ENCODE data around the gene KCTD8.

KCTD8 gene

GRCh38 chr4:44421330-44422065 is 27.1 kb downstream of the KCTD8 start:
- no peaks in the 10 kb centered on the region for H3K27me3 Mint-ChIP-seq
- no peak overlapping the region for H3K27ac Mint-ChIP-seq
- H3K4me3 Mint-ChIP-seq = no peak overlapping the region
- no peaks in the 10 kb centered on the region for H3K36me3 Mint-ChIP-seq
- no peaks in the 10 kb centered on the region for H3K4me1 Mint-ChIP-seq
- DNase-seq = no peak
- no peaks in the 10 kb centered on the region for H3K9me3 Mint-ChIP-seq
- CTCF ChIA-PET = no interaction called here

- CTCF ChIA-PET = interaction anchor here (0.6 kb wide), 1 partner anchor 80 kb away, joined by 3 read pairs; no protein-coding TSS in a partner anchor
- Mint-ChIP-seq H3K4me1 (no peaks in the 10 kb centered on the region), H3K27me3 (no peaks in the 10 kb centered on the region), H3K36me3 (no peaks in the 10 kb centered on the region), H3K4me3 (no peak overlapping the region), H3K9me3 (no peaks in the 10 kb centered on the region), H3K27ac (no peak overlapping the region)
- DNase-seq = no peak
Measured at GRCh38 chr4:44415251-44415650, 33.4 kb downstream of the KCTD8 start.

GRCh38 chr4:44368413-44369167 is 80.0 kb downstream of the KCTD8 start:
- no peak for DNase-seq
- H3K4me3 Mint-ChIP-seq = no peak overlapping the region
- H3K36me3 Mint-ChIP-seq = no peaks in the 10 kb centered on the region
- CTCF ChIA-PET = no interaction called here
- peaks cover 3% of the 10 kb centered on the region for H3K9me3 Mint-ChIP-seq
- no peaks in the 10 kb centered on the region for H3K27me3 Mint-ChIP-seq
- H3K4me1 Mint-ChIP-seq = no peaks in the 10 kb centered on the region
- no peak overlapping the region for H3K27ac Mint-ChIP-seq

- H3K27me3 Mint-ChIP-seq = no peaks in the 10 kb centered on the region
- no peaks in the 10 kb centered on the region for H3K9me3 Mint-ChIP-seq
- H3K27ac Mint-ChIP-seq = no peak overlapping the region
- no peak overlapping the region for H3K4me3 Mint-ChIP-seq
- no peaks in the 10 kb centered on the region for H3K4me1 Mint-ChIP-seq
- CTCF ChIA-PET = no interaction called here
- no peaks in the 10 kb centered on the region for H3K36me3 Mint-ChIP-seq
- no peak for DNase-seq
Measured at GRCh38 chr4:44354172-44354571, 94.4 kb downstream of the KCTD8 start.

- Mint-ChIP-seq H3K36me3 (no peaks in the 10 kb centered on the region), H3K4me1 (no peaks in the 10 kb centered on the region), H3K27ac (no peak overlapping the region), H3K27me3 (no peaks in the 10 kb centered on the region), H3K9me3 (no peaks in the 10 kb centered on the region), H3K4me3 (no peak overlapping the region)
- CTCF ChIA-PET = no interaction called here
- no peak for DNase-seq
Measured at GRCh38 chr4:44351069-44351468, 97.5 kb downstream of the KCTD8 start.

GRCh38 chr4:44342800-44343199 is 105.8 kb downstream of the KCTD8 start:
- Mint-ChIP-seq H3K27ac (no peak overlapping the region), H3K4me3 (no peak overlapping the region), H3K9me3 (no peaks in the 10 kb centered on the region), H3K4me1 (no peaks in the 10 kb centered on the region), H3K36me3 (no peaks in the 10 kb centered on the region), H3K27me3 (no peaks in the 10 kb centered on the region)
- CTCF ChIA-PET = no interaction called here
- DNase-seq = no peak

GRCh38 chr4:44326741-44327140 is 121.9 kb downstream of the KCTD8 start:
- H3K4me1 Mint-ChIP-seq = no peaks in the 10 kb centered on the region
- H3K36me3 Mint-ChIP-seq = no peaks in the 10 kb centered on the region
- H3K27ac Mint-ChIP-seq = no peak overlapping the region
- no peaks in the 10 kb centered on the region for H3K27me3 Mint-ChIP-seq
- no peak overlapping the region for H3K4me3 Mint-ChIP-seq
- DNase-seq = no peak
- CTCF ChIA-PET = no interaction called here
- no peaks in the 10 kb centered on the region for H3K9me3 Mint-ChIP-seq

GRCh38 chr4:44320833-44321232 is 127.8 kb downstream of the KCTD8 start:
- no peak overlapping the region for H3K27ac Mint-ChIP-seq
- no peak overlapping the region for H3K4me3 Mint-ChIP-seq
- DNase-seq = no peak
- peaks cover 8% of the 10 kb centered on the region for H3K9me3 Mint-ChIP-seq
- H3K4me1 Mint-ChIP-seq = no peaks in the 10 kb centered on the region
- no peaks in the 10 kb centered on the region for H3K27me3 Mint-ChIP-seq
- CTCF ChIA-PET = no interaction called here
- no peaks in the 10 kb centered on the region for H3K36me3 Mint-ChIP-seq

- peaks cover 8% of the 10 kb centered on the region for H3K9me3 Mint-ChIP-seq
- H3K27ac Mint-ChIP-seq = no peak overlapping the region
- H3K4me1 Mint-ChIP-seq = no peaks in the 10 kb centered on the region
- CTCF ChIA-PET = no interaction called here
- no peaks in the 10 kb centered on the region for H3K36me3 Mint-ChIP-seq
- no peak overlapping the region for H3K4me3 Mint-ChIP-seq
- H3K27me3 Mint-ChIP-seq = no peaks in the 10 kb centered on the region
- DNase-seq = no peak
Measured at GRCh38 chr4:44319129-44319528, 129.5 kb downstream of the KCTD8 start.

GRCh38 chr4:44313702-44314101 is 134.9 kb downstream of the KCTD8 start:
- no peaks in the 10 kb centered on the region for H3K27me3 Mint-ChIP-seq
- no peak overlapping the region for H3K4me3 Mint-ChIP-seq
- no peaks in the 10 kb centered on the region for H3K36me3 Mint-ChIP-seq
- DNase-seq = no peak
- CTCF ChIA-PET = no interaction called here
- H3K4me1 Mint-ChIP-seq = no peaks in the 10 kb centered on the region
- no peak overlapping the region for H3K27ac Mint-ChIP-seq
- H3K9me3 Mint-ChIP-seq = peaks cover 5% of the 10 kb centered on the region

GRCh38 chr4:44287505-44287904 is 161.1 kb downstream of the KCTD8 start:
- CTCF ChIA-PET = no interaction called here
- no peak for DNase-seq
- Mint-ChIP-seq H3K4me3 (no peak overlapping the region), H3K36me3 (no peaks in the 10 kb centered on the region), H3K27me3 (no peaks in the 10 kb centered on the region), H3K9me3 (peaks cover 2% of the 10 kb centered on the region), H3K4me1 (no peaks in the 10 kb centered on the region), H3K27ac (no peak overlapping the region)

- DNase-seq = no peak
- H3K36me3 Mint-ChIP-seq = no peaks in the 10 kb centered on the region
- no peak overlapping the region for H3K27ac Mint-ChIP-seq
- no peak overlapping the region for H3K4me3 Mint-ChIP-seq
- CTCF ChIA-PET = no interaction called here
- H3K4me1 Mint-ChIP-seq = no peaks in the 10 kb centered on the region
- no peaks in the 10 kb centered on the region for H3K27me3 Mint-ChIP-seq
- H3K9me3 Mint-ChIP-seq = peaks cover 4% of the 10 kb centered on the region
Measured at GRCh38 chr4:44279469-44279868, 169.1 kb downstream of the KCTD8 start.

GRCh38 chr4:44279066-44279465 is 169.5 kb downstream of the KCTD8 start:
- no peak for DNase-seq
- H3K36me3 Mint-ChIP-seq = no peaks in the 10 kb centered on the region
- CTCF ChIA-PET = no interaction called here
- H3K4me1 Mint-ChIP-seq = no peaks in the 10 kb centered on the region
- no peak overlapping the region for H3K4me3 Mint-ChIP-seq
- no peaks in the 10 kb centered on the region for H3K27me3 Mint-ChIP-seq
- peaks cover 4% of the 10 kb centered on the region for H3K9me3 Mint-ChIP-seq
- H3K27ac Mint-ChIP-seq = no peak overlapping the region

- CTCF ChIA-PET = no interaction called here
- no peak for DNase-seq
- Mint-ChIP-seq H3K36me3 (no peaks in the 10 kb centered on the region), H3K4me1 (no peaks in the 10 kb centered on the region), H3K4me3 (no peak overlapping the region), H3K9me3 (no peaks in the 10 kb centered on the region), H3K27ac (no peak overlapping the region), H3K27me3 (no peaks in the 10 kb centered on the region)
Measured at GRCh38 chr4:44257461-44257860, 191.1 kb downstream of the KCTD8 start.

- Mint-ChIP-seq H3K27me3 (no peaks in the 10 kb centered on the region), H3K9me3 (no peaks in the 10 kb centered on the region), H3K4me3 (no peak overlapping the region), H3K36me3 (no peaks in the 10 kb centered on the region), H3K4me1 (no peaks in the 10 kb centered on the region), H3K27ac (no peak overlapping the region)
- no peak for DNase-seq
- CTCF ChIA-PET = no interaction called here
Measured at GRCh38 chr4:44256414-44256813, 192.2 kb downstream of the KCTD8 start.

Data from activated naive CD4-positive, alpha-beta T cell treated with anti-CD3 and anti-CD28 coated beads, Interleukin-2, amount 10 ng/mL, durations not matched to agents 7 days and 5 days (primary cell).